Omental fat pad (tissue), 4 donors: ENCODE data around the gene ELP5. TPM values are rescaled to one million over a fixed set of nuclear protein-coding genes. Genes with fewer than 3 reads are reported as not detected.

Experiments
- ATAC-seq: fragments of 150-250 bp; one replicate; pipeline ENCODE4 v1.9.1; 2016; ENCODE audit warnings: mild to moderate bottlenecking, moderate library complexity; ENCODE audit not compliant: low FRiP score
- DNase-seq: peaks from one replicate; pipeline ENCODE4 v3.0.0-alpha.2; 2019; ENCODE audit warnings: low spot score
- total RNA-seq, 4 donors: library from RNA; depleted of rRNA; stranded (reverse); fragments of >200 nt; gene quantifications; one replicate each; pipeline ENCODE4 v1.1.0, GENCODE V29; 2016
- TF ChIP-seq, protein P1 (sequence below), 3 donors: fragments of 450-650 bp; IDR thresholded peaks; one replicate each; pipeline ENCODE4 v1.5.1; 2016 to 2017; ENCODE audit warnings: antibody characterized with exemption in 3 of 3, mild to moderate bottlenecking in 3 of 3, moderate library complexity in 2 of 3

The ELP5 gene
- total RNA-seq, 4 donors from 2014 or later: 25.9 to 34.5 (median 30.1) TPM

DNA sequence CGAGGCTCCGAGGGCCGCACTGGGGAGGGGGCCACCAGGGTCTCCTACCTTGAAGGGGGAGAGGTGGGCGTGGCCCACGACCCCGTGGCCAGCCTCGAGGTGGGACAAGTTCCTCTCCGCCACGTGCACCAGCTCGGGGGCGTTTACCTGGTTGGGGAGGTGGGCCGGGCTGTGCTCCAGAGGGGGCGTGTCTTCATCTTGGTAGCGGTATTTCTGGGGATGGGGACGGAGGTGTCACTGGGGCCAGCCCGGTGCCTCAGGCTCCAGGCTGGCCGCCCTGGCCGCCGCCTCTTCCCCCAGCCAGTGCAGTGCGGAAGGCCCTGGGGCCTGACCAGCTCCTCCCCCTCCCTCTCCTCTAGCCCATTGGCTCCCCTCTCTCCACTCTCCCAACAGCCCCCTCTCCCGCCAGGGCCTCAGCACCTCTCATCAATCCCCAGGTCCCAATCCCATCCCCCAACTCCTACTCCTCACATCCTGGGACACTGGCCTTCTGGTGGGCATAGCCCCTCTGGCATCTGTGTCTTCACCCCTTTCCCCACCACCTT, 43.9 kb upstream of the ELP5 start:
- ATAC-seq: no peak

DNA sequence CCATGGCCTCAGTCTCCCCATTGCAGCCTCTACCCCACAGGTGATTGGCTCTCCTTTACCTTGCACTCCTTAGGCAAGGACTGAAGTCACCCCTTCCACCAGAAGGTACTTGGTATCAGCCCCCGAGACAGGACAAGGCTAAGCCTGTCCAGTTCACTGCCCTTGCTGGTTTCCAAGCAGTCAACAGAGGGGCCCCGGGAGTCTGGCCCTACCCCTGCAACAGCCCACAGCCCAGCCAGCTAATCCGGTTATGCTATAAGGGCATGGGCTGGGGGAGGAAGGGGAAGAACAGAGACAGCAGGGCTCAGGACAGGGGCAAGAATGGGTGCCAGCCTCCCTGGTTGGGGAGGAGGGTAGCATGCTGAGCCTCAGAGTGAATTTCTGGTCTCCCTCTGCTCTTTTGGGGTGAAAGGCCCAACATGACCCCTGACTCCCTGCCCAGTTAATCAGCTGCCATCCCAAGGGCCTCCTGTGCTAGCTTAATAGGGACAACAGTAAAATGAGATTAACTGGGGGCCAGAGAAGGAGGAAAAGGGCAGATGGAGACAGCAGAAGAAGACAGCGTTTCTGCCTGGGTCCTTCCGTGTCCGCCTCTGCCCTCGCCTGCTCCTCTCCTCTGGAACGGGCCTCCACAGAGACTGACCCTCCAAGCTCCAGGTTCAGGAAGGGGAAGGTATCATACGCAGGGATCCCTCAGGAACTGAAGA, 43.1 kb upstream of the ELP5 start:
- TF ChIP-seq, protein P1, sequence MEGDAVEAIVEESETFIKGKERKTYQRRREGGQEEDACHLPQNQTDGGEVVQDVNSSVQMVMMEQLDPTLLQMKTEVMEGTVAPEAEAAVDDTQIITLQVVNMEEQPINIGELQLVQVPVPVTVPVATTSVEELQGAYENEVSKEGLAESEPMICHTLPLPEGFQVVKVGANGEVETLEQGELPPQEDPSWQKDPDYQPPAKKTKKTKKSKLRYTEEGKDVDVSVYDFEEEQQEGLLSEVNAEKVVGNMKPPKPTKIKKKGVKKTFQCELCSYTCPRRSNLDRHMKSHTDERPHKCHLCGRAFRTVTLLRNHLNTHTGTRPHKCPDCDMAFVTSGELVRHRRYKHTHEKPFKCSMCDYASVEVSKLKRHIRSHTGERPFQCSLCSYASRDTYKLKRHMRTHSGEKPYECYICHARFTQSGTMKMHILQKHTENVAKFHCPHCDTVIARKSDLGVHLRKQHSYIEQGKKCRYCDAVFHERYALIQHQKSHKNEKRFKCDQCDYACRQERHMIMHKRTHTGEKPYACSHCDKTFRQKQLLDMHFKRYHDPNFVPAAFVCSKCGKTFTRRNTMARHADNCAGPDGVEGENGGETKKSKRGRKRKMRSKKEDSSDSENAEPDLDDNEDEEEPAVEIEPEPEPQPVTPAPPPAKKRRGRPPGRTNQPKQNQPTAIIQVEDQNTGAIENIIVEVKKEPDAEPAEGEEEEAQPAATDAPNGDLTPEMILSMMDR (IDR thresholded peaks at IDR 0.05): no peak
- ATAC-seq: no peak

More for the DNA sequence above, 43.9 kb upstream of the ELP5 start:
- TF ChIP-seq, protein P1 (IDR thresholded peaks at IDR 0.05): no peak
- no peak for DNase-seq

DNA sequence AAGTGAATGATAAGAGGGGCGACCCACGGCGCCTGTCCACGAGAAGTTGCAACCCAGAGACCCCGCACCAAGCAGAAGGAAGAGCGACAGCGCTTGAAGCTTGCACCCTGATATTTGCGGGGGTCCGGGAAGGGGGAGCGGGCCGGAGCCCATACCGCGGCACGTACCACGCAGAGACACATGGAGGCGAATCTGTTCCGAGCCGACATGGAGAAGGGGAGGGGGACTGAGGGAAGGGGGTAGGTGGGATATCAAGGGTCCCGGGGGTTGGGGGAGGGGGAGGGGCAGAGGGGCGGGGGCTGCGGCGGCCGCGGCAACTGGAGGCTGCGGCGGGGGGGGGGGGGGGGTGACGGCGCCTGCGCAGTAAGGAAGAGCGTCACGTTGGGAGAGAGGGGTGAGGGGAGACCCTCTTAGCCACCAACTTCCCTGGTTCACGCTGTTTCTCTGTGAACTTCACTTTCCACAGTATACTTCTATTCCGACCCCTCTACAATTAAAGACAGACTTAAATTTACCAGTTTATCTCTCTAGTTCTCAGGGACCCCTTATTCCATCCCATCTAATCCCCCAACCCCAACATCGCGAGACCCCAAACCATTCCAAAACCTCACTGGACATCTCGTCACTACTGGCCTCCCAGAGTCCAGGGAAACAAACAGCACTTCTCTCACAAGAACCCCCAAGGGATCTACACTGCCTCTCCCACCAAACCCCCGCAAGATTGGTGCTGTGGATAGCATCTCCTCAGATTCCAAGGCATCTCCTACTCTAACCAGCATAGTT, 40.3 kb upstream of the ELP5 start:
- no peak for ATAC-seq
- DNase-seq: no peak
- TF ChIP-seq, protein P1 (IDR thresholded peaks at IDR 0.05): no peak

More for the DNA sequence above, 43.1 kb upstream of the ELP5 start:
- DNase-seq: no peak

DNA sequence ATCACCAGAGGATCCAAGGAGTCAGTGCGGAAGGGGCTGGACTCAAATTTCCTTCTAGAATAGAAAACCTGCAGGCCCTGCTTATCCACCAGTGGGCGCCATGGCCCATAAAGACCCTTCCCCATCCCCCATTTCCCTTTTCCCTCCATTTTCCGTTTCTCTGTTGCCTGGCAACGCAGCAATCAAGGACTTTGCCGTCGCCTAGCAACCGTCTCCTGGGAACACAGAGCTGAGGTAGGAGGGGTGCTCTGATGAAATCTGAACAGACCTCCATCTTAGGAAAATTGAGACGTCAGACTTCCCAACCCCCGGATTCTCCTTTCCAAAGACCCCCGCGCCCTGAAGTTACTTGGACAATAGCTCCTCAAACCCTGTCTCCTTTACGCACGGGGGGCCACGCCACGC, 38.1 kb upstream of the ELP5 start:
- DNase-seq: peak; percentile 51
- TF ChIP-seq, protein P1 (IDR thresholded peaks at IDR 0.05): no peak
- ATAC-seq: peak; percentile 1

DNA sequence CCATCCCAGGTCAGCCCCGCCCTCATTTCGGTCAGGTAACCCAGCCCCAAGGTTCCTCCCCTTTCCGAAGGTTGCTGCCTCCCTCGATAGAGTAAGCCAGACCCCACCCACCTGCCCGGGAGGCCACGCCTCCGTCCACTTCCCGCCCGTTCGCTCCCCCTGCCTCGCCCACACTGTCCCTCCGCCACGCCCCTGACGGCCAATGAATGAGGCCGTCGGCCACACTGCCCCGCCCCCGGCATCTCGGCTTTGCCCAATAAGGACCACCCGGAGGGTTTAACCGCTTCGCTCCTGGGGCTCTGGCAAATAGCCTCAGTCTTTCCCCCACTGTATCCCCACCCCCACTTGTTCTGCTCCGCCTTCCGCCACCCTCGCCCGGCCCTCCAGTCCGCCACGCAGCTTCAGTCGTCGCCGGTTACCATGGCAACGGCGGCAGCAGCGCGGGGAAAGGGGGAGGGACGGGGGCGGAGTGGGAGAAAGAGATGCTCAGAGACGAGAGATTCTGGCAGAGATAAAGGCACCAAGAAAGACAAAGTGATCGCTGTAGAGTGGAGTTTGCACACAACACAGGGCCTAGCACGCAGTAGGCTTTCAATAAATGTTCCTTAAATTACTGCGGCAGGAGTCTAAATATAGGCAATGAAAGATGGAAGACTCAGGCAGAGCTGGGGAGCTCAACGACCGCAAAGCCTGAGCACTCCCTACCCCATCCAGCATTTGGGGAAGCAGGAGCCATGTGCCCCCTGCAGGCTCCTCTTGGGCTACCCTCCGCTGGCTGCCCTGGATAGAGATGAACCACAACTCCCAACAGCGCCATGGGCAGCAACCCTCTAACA, 37.5 kb upstream of the ELP5 start:
- ATAC-seq (peak; percentile 84), DNase-seq (peak; percentile 92)
- TF ChIP-seq, protein P1 (IDR thresholded peaks at IDR 0.05): no peak

DNA sequence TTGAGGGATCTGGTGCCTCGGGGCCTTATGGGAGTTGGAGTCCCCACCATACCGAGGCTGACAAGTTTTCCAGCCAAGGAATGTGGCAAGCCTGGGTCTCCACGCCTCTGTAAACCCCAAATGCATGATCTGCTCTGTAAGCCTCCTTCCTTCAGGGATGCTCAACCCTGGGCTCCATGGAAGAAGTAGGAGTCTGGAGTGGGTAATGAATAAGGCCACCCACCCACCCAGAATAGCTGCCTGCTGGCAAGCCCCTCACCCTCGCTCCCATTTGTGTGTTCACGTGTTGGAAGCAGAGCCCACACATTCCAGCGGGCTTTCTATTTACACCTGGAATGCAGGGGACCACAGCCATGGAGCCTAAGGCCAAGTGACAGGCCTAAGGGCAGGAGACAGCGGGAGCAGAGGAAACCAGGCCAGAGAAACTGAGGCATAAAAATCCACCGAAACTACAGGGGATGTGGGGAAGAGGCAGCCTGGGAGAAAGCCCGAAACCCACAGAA, 36.8 kb upstream of the ELP5 start:
- ATAC-seq (no peak), DNase-seq (peak; percentile 80)
- TF ChIP-seq, protein P1 (IDR thresholded peaks at IDR 0.05): no peak
